Gastrocnemius medialis (tissue), 4 donors: ENCODE data around the gene MYL3.

Experiments
- POLR2A ChIP-seq, 2 donors: fragments of 450-650 bp; IDR thresholded peaks; one replicate each; pipeline ENCODE4 v1.6.1; 2017; ENCODE audit warnings: antibody characterized with exemption in 2 of 2, mild to moderate bottlenecking in 2 of 2, moderate library complexity in 2 of 2
- TF ChIP-seq, protein P1 (sequence below), 5 experiments: fragments of 450-650 bp in 3 of 5; fragments of 200-600 bp in 2 of 5; sonication (generic) in 2 of 5; IDR thresholded peaks in 4 of 5; conservative IDR thresholded peaks in 1 of 5; 1 replicate in 4 of 5; 2 replicates in 1 of 5; pipeline ENCODE4 v1.5.1; 2016 to 2019; ENCODE audit warnings: antibody characterized with exemption in 5 of 5, mild to moderate bottlenecking in 3 of 5, moderate library complexity in 3 of 5

DNA sequence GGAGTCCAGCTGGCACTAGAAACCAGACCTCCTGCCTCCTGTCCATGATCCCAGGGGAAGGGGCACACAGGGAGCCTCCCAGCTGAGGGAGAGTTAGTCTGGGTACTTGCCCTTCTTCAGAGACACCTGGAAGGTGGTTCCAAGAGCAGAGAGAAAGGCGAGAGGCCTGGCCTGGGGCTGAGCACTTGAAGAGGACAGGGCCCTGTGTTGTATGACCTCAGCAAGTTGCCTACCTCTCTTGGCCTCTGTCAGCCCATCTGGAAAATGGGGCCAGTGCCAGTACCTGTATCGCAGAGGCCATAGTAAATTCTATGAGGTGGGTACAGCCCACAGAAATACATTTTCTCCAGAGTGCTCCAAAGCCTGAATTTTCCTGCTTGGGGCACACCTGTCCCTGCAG is 33.8 kb upstream of the MYL3 start:
- TF ChIP-seq, protein P1, sequence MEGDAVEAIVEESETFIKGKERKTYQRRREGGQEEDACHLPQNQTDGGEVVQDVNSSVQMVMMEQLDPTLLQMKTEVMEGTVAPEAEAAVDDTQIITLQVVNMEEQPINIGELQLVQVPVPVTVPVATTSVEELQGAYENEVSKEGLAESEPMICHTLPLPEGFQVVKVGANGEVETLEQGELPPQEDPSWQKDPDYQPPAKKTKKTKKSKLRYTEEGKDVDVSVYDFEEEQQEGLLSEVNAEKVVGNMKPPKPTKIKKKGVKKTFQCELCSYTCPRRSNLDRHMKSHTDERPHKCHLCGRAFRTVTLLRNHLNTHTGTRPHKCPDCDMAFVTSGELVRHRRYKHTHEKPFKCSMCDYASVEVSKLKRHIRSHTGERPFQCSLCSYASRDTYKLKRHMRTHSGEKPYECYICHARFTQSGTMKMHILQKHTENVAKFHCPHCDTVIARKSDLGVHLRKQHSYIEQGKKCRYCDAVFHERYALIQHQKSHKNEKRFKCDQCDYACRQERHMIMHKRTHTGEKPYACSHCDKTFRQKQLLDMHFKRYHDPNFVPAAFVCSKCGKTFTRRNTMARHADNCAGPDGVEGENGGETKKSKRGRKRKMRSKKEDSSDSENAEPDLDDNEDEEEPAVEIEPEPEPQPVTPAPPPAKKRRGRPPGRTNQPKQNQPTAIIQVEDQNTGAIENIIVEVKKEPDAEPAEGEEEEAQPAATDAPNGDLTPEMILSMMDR (IDR thresholded peaks at IDR 0.05 in 4 of 5, conservative IDR thresholded peaks at IDR 0.05 in 1 of 5): no peak
- no peak for TF ChIP-seq POLR2A (IDR thresholded peaks at IDR 0.05)
